ENCODE data around the gene RGPD4. TPM values are rescaled to one million over a fixed set of nuclear protein-coding genes. Genes with fewer than 3 reads are reported as not detected.
"Not testable (repeated sequence)": the region's sequence is repeated elsewhere in the genome, so short reads cannot be mapped to it uniquely, and the experiment has no call there.

The RGPD4 gene
- total RNA-seq, 2 donors from 2014 or later = 0.37 TPM; not detected in 1

- intact Hi-C loops (cut with DNase I); DNase-seq (ENCODE audit: low spot score): not testable (repeated sequence)
These were observed 89.4 kb downstream of the RGPD4 start for GRCh38 chr2:107916121-107916520.

DNA sequence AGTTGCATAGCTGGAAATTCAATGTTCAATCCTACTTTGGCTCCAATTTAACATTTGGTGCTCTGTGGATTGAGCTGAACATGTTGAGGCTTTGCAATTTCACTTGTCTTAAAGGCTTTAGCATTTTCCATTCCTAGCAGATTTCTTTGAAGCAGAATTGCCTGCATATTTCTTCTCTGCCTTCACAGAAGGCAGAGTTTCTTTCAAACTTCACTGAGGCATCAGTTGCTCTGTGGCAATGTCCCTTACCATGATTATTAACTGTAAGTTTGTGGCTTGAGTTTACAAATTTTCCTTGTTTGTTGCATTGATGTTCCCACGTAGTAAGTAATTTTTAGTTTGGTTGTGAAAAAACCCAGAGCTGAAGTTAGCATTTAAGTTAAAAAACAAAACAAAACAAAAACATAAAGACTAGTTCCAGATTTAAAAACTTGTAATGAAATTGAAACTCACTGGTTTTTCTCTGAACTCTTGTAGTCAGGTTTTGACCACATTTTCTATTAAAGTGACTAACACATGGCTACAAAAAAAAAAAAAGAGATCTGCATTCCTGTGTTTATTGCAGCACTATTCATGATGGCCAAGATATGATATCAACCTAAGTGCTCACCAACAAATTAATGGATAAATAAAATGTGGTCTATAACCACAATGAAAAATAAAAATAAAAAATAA lies 90.1 kb downstream of the RGPD4 start:
- DNase-seq (ENCODE audit: low spot score); intact Hi-C loops (cut with DNase I): not testable (repeated sequence)

- intact Hi-C loops (cut with DNase I) = no loop called here
- no peak for DNase-seq (ENCODE audit: low spot score)
These were observed 100.4 kb downstream of the RGPD4 start for GRCh38 chr2:107927034-107927534.

DNA sequence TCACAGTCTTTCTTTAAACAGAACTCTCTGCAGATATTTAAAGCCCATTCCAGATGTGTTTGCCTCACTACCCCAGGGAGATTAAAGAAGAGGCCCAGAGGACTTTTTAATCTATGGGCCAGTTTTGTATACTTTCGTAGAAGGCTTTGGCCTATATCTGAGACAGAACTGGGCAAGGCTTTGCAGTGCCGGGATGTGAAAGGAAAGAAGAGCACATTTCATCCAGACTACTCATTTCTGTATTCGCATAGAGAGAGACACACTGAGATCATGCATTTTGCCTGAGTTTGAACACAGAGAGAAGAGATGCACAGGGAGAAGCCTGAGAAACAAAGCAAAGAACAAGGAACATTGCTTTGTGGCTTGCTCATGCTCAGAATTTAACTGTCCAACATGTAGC lies 104.7 kb downstream of the RGPD4 start:
- intact Hi-C loops (cut with DNase I) = no loop called here

GRCh38 chr2:107932488-107932887 lies 105.8 kb downstream of the RGPD4 start:
- intact Hi-C loops (cut with DNase I) = no loop called here

More for the DNA sequence above, 104.7 kb downstream of the RGPD4 start:
- DNase-seq (ENCODE audit: low spot score) = no peak

DNA sequence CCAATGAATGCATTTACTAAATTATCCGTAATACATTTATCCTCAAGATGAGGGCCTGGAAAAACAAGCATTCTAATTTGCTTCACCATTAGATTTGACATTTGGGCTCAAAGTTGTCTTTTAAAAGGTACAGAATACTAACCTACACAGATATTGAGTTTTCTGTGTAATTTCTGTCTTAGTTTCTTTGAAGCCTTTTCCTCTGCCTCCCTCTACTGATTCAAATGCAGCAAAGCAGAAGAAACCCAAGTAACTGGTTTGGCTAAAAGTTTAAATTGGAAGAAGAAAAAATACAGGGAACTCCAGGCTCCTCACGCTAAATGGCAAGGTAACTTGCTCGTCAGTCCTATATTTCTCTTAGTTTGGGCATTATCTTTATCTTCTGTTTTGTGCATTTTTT lies 106.3 kb downstream of the RGPD4 start:
- DNase-seq (ENCODE audit: low spot score) = no peak
- intact Hi-C loops (cut with DNase I) = no loop called here

More at GRCh38 chr2:107932488-107932887, 105.8 kb downstream of the RGPD4 start:
- no peak for DNase-seq (ENCODE audit: low spot score)

GRCh38 chr2:107936433-107937359 lies 110.0 kb downstream of the RGPD4 start:
- no peak for DNase-seq (ENCODE audit: low spot score)
- intact Hi-C loops (cut with DNase I) = no loop called here

Other genes starting within 250 kb of the RGPD4 start
- gene SLC5A7, start 159.6 kb downstream of the RGPD4 start, total RNA-seq = under 1 TPM in 1 of 2 donors, not detected in 1; 0.05 TPM